Vagina (tissue), 2 donors: Measurements from ENCODE around the gene TMEM235. TPM values are rescaled to one million over a fixed set of nuclear protein-coding genes. Genes with fewer than 3 reads are reported as not detected.
"Not testable (repeated sequence)": the region's sequence is repeated elsewhere in the genome, so short reads cannot be mapped to it uniquely, and the experiment has no call there.

ENCODE experiments used
- DNase-seq, 2 donors: peaks; one replicate each; pipeline ENCODE4 v3.0.0-alpha.2; 2017; ENCODE audit errors: extremely low spot score in 2 of 2
- H3K27ac ChIP-seq: fragments of 200-600 bp; sonication (generic); one replicate; pipeline ENCODE4 v1.5.1; 2019
- H3K27me3 ChIP-seq: fragments of 200-600 bp; sonication (generic); one replicate; pipeline ENCODE4 v1.5.1; 2019
- H3K36me3 ChIP-seq, 2 donors: fragments of 200-600 bp; sonication (generic); one replicate each; pipeline ENCODE4 v1.5.1; 2017 to 2019
- H3K4me1 ChIP-seq: fragments of 200-600 bp; sonication (generic); one replicate; pipeline ENCODE4 v1.5.1; 2019
- H3K4me3 ChIP-seq, 2 donors: fragments of 200-600 bp; sonication (generic); 1 replicate in 1 of 2; 2 replicates in 1 of 2; pipeline ENCODE4 v1.5.1; 2016 to 2019
- H3K9me3 ChIP-seq: fragments of 200-600 bp; sonication (generic); one replicate; pipeline ENCODE4 v1.5.1; 2019
- POLR2A ChIP-seq, 2 donors: fragments of 450-650 bp; IDR thresholded peaks; one replicate each; pipeline ENCODE4 v1.6.1; 2017; ENCODE audit warnings: antibody characterized with exemption in 2 of 2, mild to moderate bottlenecking in 2 of 2, moderate library complexity in 2 of 2
- POLR2AphosphoS5 ChIP-seq, 2 donors: sonication (generic); formaldehyde crosslinking; IDR thresholded peaks; one replicate each; pipeline ENCODE4 v1.9.0; 2017; ENCODE audit warnings: antibody characterized with exemption in 2 of 2, mild to moderate bottlenecking in 2 of 2, low read depth in 1 of 2; ENCODE audit not compliant: insufficient read depth in 1 of 2
- intact Hi-C: fragments of 100-400 bp; cut with DNase I; formaldehyde crosslinking; loops from one replicate; pipeline ENCODE4 v1.15.1; 2023
- total RNA-seq: library from RNA; depleted of rRNA; stranded (reverse); fragments of >200 nt; gene quantifications from one replicate; pipeline ENCODE4 v1.2.3, GENCODE V29; 2016
- TF ChIP-seq, protein P1 (sequence below), 3 experiments: fragments of 450-650 bp in 2 of 3; fragments of 200-600 bp in 1 of 3; sonication (generic) in 1 of 3; IDR thresholded peaks; one replicate each; pipeline ENCODE4 v1.5.1; 2017 to 2019; ENCODE audit warnings: antibody characterized with exemption in 3 of 3, mild to moderate bottlenecking in 2 of 3, moderate library complexity in 2 of 3

TMEM235 gene
- total RNA-seq, 1 donor from 2014 or later: not detected

- H3K36me3 ChIP-seq: no peaks in the 10 kb centered on the region
- no peak overlapping the region for H3K27ac ChIP-seq
- H3K9me3 ChIP-seq: no peaks in the 10 kb centered on the region
- intact Hi-C loops: no loop called here
- no peaks in the 10 kb centered on the region for H3K4me1 ChIP-seq
- H3K27me3 ChIP-seq: no peaks in the 10 kb centered on the region
- DNase-seq: no peak
- no peak overlapping the region for H3K4me3 ChIP-seq
- TF ChIP-seq POLR2AphosphoS5 (IDR thresholded peaks at IDR 0.05; ENCODE audit: insufficient read depth in 1 of 2, low read depth in 1 of 2) (no peak), POLR2A (IDR thresholded peaks at IDR 0.05) (no peak)
- TF ChIP-seq, protein P1, sequence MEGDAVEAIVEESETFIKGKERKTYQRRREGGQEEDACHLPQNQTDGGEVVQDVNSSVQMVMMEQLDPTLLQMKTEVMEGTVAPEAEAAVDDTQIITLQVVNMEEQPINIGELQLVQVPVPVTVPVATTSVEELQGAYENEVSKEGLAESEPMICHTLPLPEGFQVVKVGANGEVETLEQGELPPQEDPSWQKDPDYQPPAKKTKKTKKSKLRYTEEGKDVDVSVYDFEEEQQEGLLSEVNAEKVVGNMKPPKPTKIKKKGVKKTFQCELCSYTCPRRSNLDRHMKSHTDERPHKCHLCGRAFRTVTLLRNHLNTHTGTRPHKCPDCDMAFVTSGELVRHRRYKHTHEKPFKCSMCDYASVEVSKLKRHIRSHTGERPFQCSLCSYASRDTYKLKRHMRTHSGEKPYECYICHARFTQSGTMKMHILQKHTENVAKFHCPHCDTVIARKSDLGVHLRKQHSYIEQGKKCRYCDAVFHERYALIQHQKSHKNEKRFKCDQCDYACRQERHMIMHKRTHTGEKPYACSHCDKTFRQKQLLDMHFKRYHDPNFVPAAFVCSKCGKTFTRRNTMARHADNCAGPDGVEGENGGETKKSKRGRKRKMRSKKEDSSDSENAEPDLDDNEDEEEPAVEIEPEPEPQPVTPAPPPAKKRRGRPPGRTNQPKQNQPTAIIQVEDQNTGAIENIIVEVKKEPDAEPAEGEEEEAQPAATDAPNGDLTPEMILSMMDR (IDR thresholded peaks at IDR 0.05): no peak
These were observed 2.2 kb downstream of the TMEM235 start for GRCh38 chr17:78233678-78234077.

GRCh38 chr17:78234261-78234865 is 2.9 kb downstream of the TMEM235 start:
- no peaks in the 10 kb centered on the region for H3K36me3 ChIP-seq
- H3K4me3 ChIP-seq: no peak overlapping the region
- H3K27me3 ChIP-seq: no peaks in the 10 kb centered on the region
- TF ChIP-seq, protein P1 (IDR thresholded peaks at IDR 0.05): no peak
- no peak for TF ChIP-seq POLR2AphosphoS5 (IDR thresholded peaks at IDR 0.05; ENCODE audit: insufficient read depth in 1 of 2, low read depth in 1 of 2)
- TF ChIP-seq POLR2A (IDR thresholded peaks at IDR 0.05): no peak
- intact Hi-C loops: no loop called here
- no peak for DNase-seq
- no peaks in the 10 kb centered on the region for H3K4me1 ChIP-seq
- H3K27ac ChIP-seq: no peak overlapping the region
- H3K9me3 ChIP-seq: no peaks in the 10 kb centered on the region

DNA sequence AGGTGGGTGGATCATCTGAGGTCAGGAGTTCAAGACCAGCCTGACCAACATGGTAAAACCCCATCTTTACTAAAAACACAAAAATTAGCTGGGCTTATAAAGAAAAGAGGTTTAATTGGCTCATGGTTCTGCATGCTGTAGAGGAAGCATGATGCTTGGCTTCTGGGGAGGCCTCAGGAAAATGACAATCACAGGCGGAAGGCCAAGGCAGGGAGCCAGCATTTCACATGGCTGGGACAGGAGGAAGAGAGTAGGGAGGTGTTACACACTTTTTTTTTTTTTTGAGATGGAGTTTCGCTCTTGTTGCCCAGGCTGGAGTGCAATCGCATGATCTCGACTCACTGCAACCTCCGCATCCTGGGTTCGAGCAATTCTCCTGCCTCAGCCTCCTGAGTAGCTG is 3.6 kb downstream of the TMEM235 start:
- intact Hi-C loops, H3K9me3 ChIP-seq, H3K27ac ChIP-seq, H3K36me3 ChIP-seq, H3K4me1 ChIP-seq, H3K4me3 ChIP-seq, H3K27me3 ChIP-seq, DNase-seq: not testable (repeated sequence)

DNA sequence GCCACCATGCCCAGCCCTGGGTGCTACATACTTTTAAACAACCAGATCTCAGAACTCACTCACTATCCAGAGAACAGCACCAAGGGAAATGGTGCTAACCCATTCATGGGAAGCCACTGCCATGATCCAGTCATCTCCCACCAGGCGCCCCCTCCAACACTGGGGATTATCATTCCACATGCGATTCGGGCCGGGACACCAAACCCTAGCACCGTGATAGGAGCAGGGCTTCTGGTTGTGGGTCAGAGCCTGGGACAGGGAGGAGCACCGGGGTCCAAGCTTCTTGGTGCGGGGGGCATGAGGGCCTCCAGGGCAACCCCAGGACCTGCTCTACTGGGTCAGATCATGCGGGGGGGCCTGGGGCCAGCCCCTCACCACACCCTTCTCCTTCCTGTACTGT is 4.5 kb downstream of the TMEM235 start:
- no peaks in the 10 kb centered on the region for H3K36me3 ChIP-seq
- intact Hi-C loops: no loop called here
- DNase-seq: no peak
- no peaks in the 10 kb centered on the region for H3K4me1 ChIP-seq
- H3K27me3 ChIP-seq: no peaks in the 10 kb centered on the region
- TF ChIP-seq, protein P1 (IDR thresholded peaks at IDR 0.05): no peak
- no peak for TF ChIP-seq POLR2AphosphoS5 (IDR thresholded peaks at IDR 0.05; ENCODE audit: insufficient read depth in 1 of 2, low read depth in 1 of 2)
- no peak for TF ChIP-seq POLR2A (IDR thresholded peaks at IDR 0.05)
- H3K9me3 ChIP-seq: no peaks in the 10 kb centered on the region
- no peak overlapping the region for H3K4me3 ChIP-seq
- no peak overlapping the region for H3K27ac ChIP-seq

DNA sequence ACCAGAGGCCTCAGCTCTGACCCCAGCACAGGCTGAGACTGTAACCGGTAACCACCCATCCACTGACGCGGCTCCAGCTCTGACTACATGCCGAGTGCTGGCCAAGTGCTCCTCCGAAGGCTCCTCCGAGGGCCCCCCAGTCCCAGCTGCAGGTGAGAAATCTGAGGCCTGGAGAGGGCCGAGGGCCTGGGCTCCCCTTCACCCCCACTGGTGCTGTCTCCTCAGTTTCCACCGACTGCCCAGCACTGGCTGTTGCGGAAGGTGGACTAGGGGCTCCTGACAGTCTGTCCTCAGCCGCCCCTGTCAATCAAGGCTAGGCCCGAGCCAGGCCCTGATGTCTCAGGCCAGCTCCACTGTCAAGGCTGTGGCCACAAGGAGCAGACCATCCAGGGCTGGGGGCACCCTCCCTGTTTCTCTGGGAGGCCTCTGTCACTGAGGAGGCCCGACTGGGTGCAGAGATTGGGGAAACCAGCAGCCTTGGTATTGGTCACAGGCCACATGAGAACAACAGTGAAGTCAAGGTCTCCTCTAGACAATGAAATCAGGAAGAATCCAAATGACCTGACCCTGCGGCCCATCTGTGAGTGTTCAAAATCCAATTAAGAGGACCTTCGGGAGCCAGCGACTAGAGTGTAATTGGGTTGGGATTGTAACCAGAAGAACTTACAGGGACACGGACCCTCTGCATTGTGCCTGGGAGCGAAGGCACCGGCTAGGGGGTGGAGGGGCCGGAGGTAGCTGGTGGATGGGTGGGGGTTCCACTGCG is 5.1 kb downstream of the TMEM235 start:
- Histone ChIP-seq H3K4me3 (no peak overlapping the region), H3K27me3 (no peaks in the 10 kb centered on the region), H3K36me3 (no peaks in the 10 kb centered on the region), H3K9me3 (no peaks in the 10 kb centered on the region), H3K27ac (no peak overlapping the region), H3K4me1 (no peaks in the 10 kb centered on the region)
- intact Hi-C loops: no loop called here
- TF ChIP-seq POLR2AphosphoS5 (IDR thresholded peaks at IDR 0.05; ENCODE audit: insufficient read depth in 1 of 2, low read depth in 1 of 2): no peak
- no peak for TF ChIP-seq POLR2A (IDR thresholded peaks at IDR 0.05)
- TF ChIP-seq, protein P1 (IDR thresholded peaks at IDR 0.05): no peak
- no peak for DNase-seq
